ENCODE results near the gene PADI1.

The PADI1 gene

GRCh38 chr1:17187051-17187450 is 17.9 kb upstream of the PADI1 start:
- TF ChIP-seq GATA1 (IDR thresholded peaks at IDR 0.05; ENCODE audit: low read depth, low read length) (no peak), POLR2A (IDR thresholded peaks at IDR 0.05; ENCODE audit: low read length) (no peak)
- no peak for DNase-seq

GRCh38 chr1:17188217-17188616 is 16.7 kb upstream of the PADI1 start:
- no peak for DNase-seq

GRCh38 chr1:17188889-17189631 is 15.9 kb upstream of the PADI1 start:
- DNase-seq = no peak
- TF ChIP-seq POLR2A (IDR thresholded peaks at IDR 0.05; ENCODE audit: low read length) (no peak), GATA1 (IDR thresholded peaks at IDR 0.05; ENCODE audit: low read depth, low read length) (no peak)

More at GRCh38 chr1:17188217-17188616, 16.7 kb upstream of the PADI1 start:
- TF ChIP-seq GATA1 (IDR thresholded peaks at IDR 0.05; ENCODE audit: low read depth, low read length) (no peak), POLR2A (IDR thresholded peaks at IDR 0.05; ENCODE audit: low read length) (no peak)

- DNase-seq = no peak
- no peak for TF ChIP-seq POLR2A (IDR thresholded peaks at IDR 0.05; ENCODE audit: low read length)
Observed at GRCh38 chr1:17189632-17189990, 15.3 kb upstream of the PADI1 start.

GRCh38 chr1:17190010-17190995 is 14.6 kb upstream of the PADI1 start:
- no peak for TF ChIP-seq POLR2A (IDR thresholded peaks at IDR 0.05; ENCODE audit: low read length)
- no peak for TF ChIP-seq GATA1 (IDR thresholded peaks at IDR 0.05; ENCODE audit: low read depth, low read length)
- DNase-seq = no peak

GRCh38 chr1:17191990-17192242 is 13.0 kb upstream of the PADI1 start:
- TF ChIP-seq GATA1 (IDR thresholded peaks at IDR 0.05; ENCODE audit: low read depth, low read length) (no peak), POLR2A (IDR thresholded peaks at IDR 0.05; ENCODE audit: low read length) (no peak)
- DNase-seq = no peak

GRCh38 chr1:17192394-17193221 is 12.3 kb upstream of the PADI1 start:
- TF ChIP-seq POLR2A (IDR thresholded peaks at IDR 0.05; ENCODE audit: low read length) (no peak), GATA1 (IDR thresholded peaks at IDR 0.05; ENCODE audit: low read depth, low read length) (no peak)
- DNase-seq = peak; percentile 62 to 84

GRCh38 chr1:17193222-17194132 is 11.5 kb upstream of the PADI1 start:
- TF ChIP-seq GATA1 (IDR thresholded peaks at IDR 0.05; ENCODE audit: low read depth, low read length) (no peak), POLR2A (IDR thresholded peaks at IDR 0.05; ENCODE audit: low read length) (no peak)

GRCh38 chr1:17194133-17194475 is 10.8 kb upstream of the PADI1 start:
- TF ChIP-seq GATA1 (IDR thresholded peaks at IDR 0.05; ENCODE audit: low read depth, low read length) (no peak), POLR2A (IDR thresholded peaks at IDR 0.05; ENCODE audit: low read length) (no peak)
- no peak for DNase-seq

More at GRCh38 chr1:17193222-17194132, 11.5 kb upstream of the PADI1 start:
- no peak for DNase-seq

- no peak for DNase-seq
- TF ChIP-seq GATA1 (IDR thresholded peaks at IDR 0.05; ENCODE audit: low read depth, low read length) = no peak
- TF ChIP-seq POLR2A (IDR thresholded peaks at IDR 0.05; ENCODE audit: low read length) = no peak
Observed at GRCh38 chr1:17194615-17195528, 10.1 kb upstream of the PADI1 start.

- no peak for TF ChIP-seq POLR2A (IDR thresholded peaks at IDR 0.05; ENCODE audit: low read length)
- no peak for TF ChIP-seq GATA1 (IDR thresholded peaks at IDR 0.05; ENCODE audit: low read depth, low read length)
- no peak for DNase-seq
Observed at GRCh38 chr1:17195731-17196130, 9.2 kb upstream of the PADI1 start.

GRCh38 chr1:17196496-17197185 is 8.3 kb upstream of the PADI1 start:
- no peak for DNase-seq

More at GRCh38 chr1:17196496-17197185, 8.3 kb upstream of the PADI1 start:
- TF ChIP-seq GATA1 (IDR thresholded peaks at IDR 0.05; ENCODE audit: low read depth, low read length) (no peak), POLR2A (IDR thresholded peaks at IDR 0.05; ENCODE audit: low read length) (no peak)

Measured in erythroblast (primary cell).